SK-N-MC (cell line): ENCODE results near the gene RASGRP3.

Source experiments
- DNase-seq: peaks from one replicate; pipeline ENCODE4 v3.0.0-alpha.2; 2011; ENCODE audit warnings: low read depth, low spot score
- H3K27ac ChIP-seq: fragments of 200-600 bp; sonication (generic); 2 replicates; pipeline ENCODE4 v1.5.1; 2016; ENCODE audit warnings: mixed run types
- H3K36me3 ChIP-seq: fragments of 200-600 bp; sonication (generic); 2 replicates; pipeline ENCODE4 v1.6.1; 2017; ENCODE audit warnings: antibody characterized with exemption, low read length, mixed read lengths; ENCODE audit not compliant: insufficient read depth
- H3K4me3 ChIP-seq: fragments of 200-600 bp; sonication (generic); 2 replicates; pipeline ENCODE4 v1.5.1; 2016
- H3K9ac ChIP-seq: fragments of 200-600 bp; sonication (generic); 2 replicates; pipeline ENCODE4 v1.8.0; 2017; ENCODE audit warnings: mixed run types, mixed read lengths; ENCODE audit not compliant: insufficient read length
- H3K9me3 ChIP-seq: fragments of 200-600 bp; sonication (generic); 2 replicates; pipeline ENCODE4 v1.6.1; 2017; ENCODE audit warnings: low read depth, mild to moderate bottlenecking, antibody characterized with exemption, low read length, moderate library complexity, mixed read lengths
- EZH2 ChIP-seq: fragments of 200-600 bp; sonication (generic); IDR thresholded peaks from one replicate; pipeline ENCODE4 v1.6.1; 2017; ENCODE audit warnings: antibody characterized with exemption
- FOXP2 ChIP-seq: optimal IDR thresholded peaks from 2 replicates; pipeline ENCODE3; 2011; ENCODE audit warnings: mild to moderate bottlenecking, moderate library complexity; ENCODE audit not compliant: insufficient read depth; ENCODE audit errors: extremely low read length, control extremely low read depth
- POLR2AphosphoS5 ChIP-seq: IDR thresholded peaks from 2 replicates; pipeline ENCODE4 v1.6.1; 2012; ENCODE audit warnings: mild to moderate bottlenecking, low read depth, low read length, borderline replicate concordance

Gene RASGRP3

DNA sequence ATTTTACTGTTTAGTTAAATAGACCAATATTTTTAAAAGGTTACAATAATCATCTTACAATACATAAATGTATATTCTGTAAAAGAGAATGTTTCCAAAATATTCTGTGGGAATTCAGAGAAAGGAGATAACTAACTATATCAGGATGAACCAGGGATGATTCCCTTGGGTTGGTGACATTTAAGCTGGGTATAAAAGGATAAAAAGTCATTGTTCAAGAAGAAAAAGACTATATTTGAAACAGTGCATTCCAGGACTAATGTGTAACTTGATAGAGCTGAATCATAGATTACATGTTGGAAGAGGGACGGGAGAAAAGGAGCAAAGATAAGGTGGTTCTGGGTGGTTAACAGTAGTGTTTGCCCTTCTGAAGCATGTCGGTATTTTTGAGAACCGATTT lies 10.1 kb downstream of the RASGRP3 start:
- Histone ChIP-seq H3K4me3 (no peak overlapping the region), H3K9ac (no peak overlapping the region), H3K27ac (no peak overlapping the region), H3K36me3 (no peaks in the 10 kb centered on the region), H3K9me3 (no peaks in the 10 kb centered on the region; the same call in 1 of the 2 replicates)
- no peak for DNase-seq
- no peak for TF ChIP-seq POLR2AphosphoS5
- no peak for TF ChIP-seq FOXP2
- TF ChIP-seq EZH2: no peak

DNA sequence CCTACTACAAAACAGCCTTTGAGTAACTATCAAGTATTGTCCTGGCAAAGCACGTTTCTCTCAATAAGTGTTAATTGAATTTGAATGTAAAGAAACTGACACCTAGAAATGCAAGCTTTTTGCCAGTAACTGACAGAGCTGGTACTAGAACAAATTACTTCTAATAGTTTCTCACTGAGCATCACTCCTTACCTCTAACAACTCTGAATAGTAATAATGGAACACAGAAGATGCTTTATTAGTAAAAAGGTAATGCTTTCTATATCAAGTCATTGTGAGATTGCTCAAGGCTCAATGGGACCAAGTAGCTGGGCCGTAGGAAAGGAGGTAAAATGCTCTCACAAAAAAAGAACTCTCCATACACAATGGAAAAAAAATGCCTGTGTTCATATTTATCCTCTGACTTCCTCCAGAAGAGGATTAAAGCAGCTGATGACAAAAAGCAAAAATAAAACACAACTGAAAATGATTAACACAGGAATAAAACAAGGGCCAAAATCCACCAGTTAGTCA lies 11.8 kb downstream of the RASGRP3 start:
- Histone ChIP-seq H3K27ac (no peak overlapping the region), H3K9ac (no peak overlapping the region), H3K9me3 (no peaks in the 10 kb centered on the region; the same call in 1 of the 2 replicates), H3K4me3 (no peak overlapping the region), H3K36me3 (no peaks in the 10 kb centered on the region)
- no peak for DNase-seq
- no peak for TF ChIP-seq EZH2
- TF ChIP-seq FOXP2: no peak
- no peak for TF ChIP-seq POLR2AphosphoS5

DNA sequence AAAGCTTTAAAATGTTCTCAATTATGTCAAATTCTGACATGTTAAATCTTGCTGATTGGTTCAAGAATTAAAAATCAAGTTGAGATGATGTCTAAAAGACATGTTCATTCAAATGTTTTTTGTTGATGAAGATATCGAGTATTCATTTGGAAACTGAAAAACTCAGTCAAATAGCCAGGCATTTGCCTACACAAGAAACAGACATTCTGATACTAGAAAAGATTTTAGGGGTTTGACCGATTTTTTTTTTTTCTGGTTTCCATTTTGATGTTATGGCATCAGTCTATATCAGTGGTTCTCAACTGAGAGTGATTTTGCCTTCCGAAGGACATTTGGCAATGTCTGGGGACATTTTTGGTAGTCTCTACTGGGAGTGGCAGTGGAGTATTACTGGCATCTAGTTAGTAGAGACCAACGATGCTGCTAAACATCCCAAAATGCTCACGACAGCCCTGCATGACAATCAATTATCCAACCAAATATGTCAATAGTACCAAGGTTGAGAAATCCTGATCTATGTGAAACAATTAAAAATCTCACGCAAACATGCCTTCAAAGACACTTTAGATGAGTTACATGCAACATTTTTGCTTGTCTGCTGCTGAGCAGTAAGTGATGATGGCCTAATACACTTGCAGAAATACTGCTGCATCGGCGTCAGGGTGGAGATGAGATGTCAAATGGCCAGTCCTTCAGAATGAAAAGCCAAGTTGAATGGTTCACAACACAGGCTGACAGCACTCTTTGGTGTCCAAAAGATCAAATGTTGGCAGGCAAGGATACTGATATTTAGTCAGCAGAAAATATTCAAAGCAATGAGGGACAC lies 12.5 kb downstream of the RASGRP3 start:
- Histone ChIP-seq H3K36me3 (no peaks in the 10 kb centered on the region), H3K9me3 (no peaks in the 10 kb centered on the region; the same call in 1 of the 2 replicates), H3K27ac (no peak overlapping the region), H3K4me3 (no peak overlapping the region), H3K9ac (no peak overlapping the region)
- DNase-seq: no peak
- no peak for TF ChIP-seq FOXP2
- no peak for TF ChIP-seq EZH2
- TF ChIP-seq POLR2AphosphoS5: no peak

DNA sequence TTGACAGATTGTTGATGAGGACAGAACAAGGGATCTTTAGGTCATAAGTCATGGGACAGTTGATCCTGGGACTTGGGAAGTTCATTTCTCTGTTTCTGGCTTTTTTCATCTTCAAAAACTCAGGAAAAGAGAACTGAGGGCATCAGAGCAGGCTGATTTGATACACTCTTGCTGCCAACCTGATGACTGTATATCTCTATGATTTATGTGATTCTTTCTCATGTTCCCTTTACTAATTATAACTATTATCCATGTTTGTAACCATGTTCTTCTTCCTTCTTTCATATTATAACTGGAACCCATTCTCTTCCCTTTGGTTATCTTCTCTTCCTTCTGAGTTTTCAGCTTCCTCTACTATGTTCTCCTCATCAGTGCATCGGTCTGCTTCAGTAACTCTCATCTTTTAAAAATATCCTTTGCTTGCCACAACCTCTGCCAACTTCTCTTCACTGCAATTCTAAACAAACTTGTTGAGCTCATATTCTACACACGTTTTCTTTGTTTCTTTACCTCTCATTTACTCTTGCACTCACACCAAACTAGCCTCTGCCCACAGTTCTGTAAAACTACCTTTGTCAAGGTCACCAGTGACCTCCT lies 13.5 kb downstream of the RASGRP3 start:
- no peak for DNase-seq
- H3K9ac ChIP-seq: no peak overlapping the region
- no peak overlapping the region for H3K27ac ChIP-seq
- H3K4me3 ChIP-seq: no peak overlapping the region
- no peaks in the 10 kb centered on the region for H3K36me3 ChIP-seq
- TF ChIP-seq EZH2 (no peak), POLR2AphosphoS5 (no peak), FOXP2 (no peak)
- no peaks in the 10 kb centered on the region; the same call in 1 of the 2 replicates for H3K9me3 ChIP-seq

DNA sequence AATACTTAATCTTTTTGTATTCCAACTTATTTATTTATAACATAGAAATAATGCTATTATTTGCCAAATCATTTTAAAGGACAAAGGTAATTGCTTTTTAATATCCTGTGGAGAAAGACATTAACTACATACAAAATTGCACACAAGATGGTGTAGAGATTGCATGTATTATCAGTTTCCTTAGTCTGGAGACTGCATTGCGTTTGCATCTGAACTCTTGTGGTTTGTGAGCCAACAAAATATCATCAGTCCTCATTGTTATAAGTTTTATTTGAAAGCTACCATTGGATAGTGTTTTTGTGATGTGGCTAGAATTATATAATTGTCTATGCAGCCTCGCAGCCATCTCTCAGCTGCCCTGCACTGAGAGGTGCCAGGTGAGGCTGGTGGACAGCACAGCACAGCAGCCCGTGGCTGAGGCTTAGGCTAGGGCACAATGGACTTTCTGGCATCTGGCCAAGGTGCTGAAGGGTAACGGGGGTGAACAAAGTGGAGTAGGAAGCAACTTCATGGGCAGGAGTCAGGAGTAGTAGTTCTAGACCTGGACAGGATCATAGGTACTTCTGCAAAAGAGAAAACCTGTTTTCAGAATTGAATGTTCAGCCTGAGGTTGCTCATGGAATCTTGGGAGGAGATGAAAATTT lies 15.1 kb downstream of the RASGRP3 start:
- no peak for TF ChIP-seq EZH2
- no peak for TF ChIP-seq POLR2AphosphoS5
- no peak overlapping the region for H3K4me3 ChIP-seq
- no peak overlapping the region for H3K9ac ChIP-seq
- H3K9me3 ChIP-seq: no peaks in the 10 kb centered on the region; the same call in 1 of the 2 replicates
- H3K36me3 ChIP-seq: no peaks in the 10 kb centered on the region
- DNase-seq: no peak
- no peak overlapping the region for H3K27ac ChIP-seq

DNA sequence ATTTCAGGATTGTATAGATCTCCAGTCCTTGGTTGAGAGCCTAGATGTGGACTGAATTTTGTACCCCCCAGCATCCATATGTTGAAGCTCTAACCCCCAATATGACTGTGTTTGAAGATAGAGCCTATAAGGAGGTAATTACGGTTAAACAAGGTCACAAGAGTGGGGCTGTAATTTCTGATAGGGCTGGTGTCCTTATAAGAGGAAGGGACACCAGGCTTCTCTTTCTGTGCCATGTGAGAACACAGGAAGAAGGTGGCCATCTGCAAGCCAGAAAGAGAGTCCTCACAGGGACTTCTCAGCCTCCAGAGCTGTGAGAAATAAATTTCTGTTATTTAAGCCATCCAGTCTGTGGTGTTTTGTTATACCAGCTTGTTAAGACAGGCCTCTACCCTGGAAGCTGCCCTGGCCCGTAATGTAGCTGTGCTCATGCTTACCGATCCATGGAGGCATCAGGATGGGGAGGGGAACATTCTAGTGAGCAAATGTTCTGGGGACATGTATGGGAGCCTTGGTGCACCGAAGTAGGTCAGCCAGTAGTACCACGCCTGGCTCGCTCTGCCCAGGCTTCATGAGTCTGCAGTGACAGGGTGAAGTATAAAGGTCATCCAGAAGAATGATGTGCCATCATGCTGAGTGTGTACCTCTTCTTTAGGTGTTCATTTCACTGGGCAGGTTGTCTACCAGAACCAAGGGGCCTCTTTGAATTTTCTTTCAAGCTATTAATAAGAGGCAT lies 16.1 kb downstream of the RASGRP3 start:
- H3K27ac ChIP-seq: no peak overlapping the region
- no peak for DNase-seq
- no peaks in the 10 kb centered on the region for H3K36me3 ChIP-seq
- TF ChIP-seq EZH2: no peak
- no peak for TF ChIP-seq FOXP2
- TF ChIP-seq POLR2AphosphoS5: no peak
- no peak overlapping the region for H3K4me3 ChIP-seq
- H3K9me3 ChIP-seq: no peaks in the 10 kb centered on the region
- no peak overlapping the region for H3K9ac ChIP-seq

DNA sequence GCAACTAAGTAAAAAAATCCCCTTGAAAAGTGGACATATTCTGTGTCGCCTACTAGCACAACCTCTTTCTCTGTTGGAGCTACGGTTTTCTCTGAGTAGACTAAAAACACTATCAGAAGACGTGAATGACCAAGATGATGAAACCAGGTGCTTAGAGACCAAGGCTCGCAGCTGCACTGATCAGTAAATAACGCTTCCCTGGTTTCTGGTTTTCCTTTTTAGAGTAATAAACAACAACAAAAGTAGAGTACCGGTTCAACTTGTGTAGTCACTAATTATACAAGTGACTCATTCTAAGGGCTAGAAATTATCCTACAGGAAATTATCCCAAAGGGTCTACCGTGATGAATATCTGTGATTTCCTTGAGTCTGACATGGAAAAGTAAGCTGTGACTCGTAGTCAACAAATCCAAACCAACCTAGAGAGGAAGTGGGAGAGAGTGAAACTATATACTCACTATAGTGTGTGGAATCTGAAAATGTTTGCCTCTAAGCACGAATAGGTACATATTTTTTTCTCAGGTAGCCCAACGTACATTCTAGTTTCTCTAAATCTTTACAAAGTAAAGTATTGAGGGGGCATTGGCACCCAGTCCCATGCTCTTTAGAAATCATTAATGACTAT lies 17.8 kb downstream of the RASGRP3 start:
- Histone ChIP-seq H3K36me3 (no peaks in the 10 kb centered on the region), H3K9ac (no peak overlapping the region), H3K27ac (no peak overlapping the region), H3K4me3 (no peak overlapping the region), H3K9me3 (no peaks in the 10 kb centered on the region)
- DNase-seq: no peak
- TF ChIP-seq EZH2 (no peak), POLR2AphosphoS5 (no peak), FOXP2 (no peak)
